Measurements from ENCODE around the gene CORIN. TPM values are rescaled to one million over a fixed set of nuclear protein-coding genes. Genes with fewer than 3 reads are reported as not detected.
A peak's percentile ranks its signal among the peaks of the same experiment; 100 is the strongest.
"Not testable (repeated sequence)": the region's sequence is repeated elsewhere in the genome, so short reads cannot be mapped to it uniquely, and the experiment has no call there.

Gene CORIN
- total RNA-seq, 6 experiments from 2014 or later: 0.12 to 0.44 (median 0.16) TPM; not detected in 1

- no peak overlapping the region for H3K27ac ChIP-seq
- TF ChIP-seq CTCF (IDR thresholded peaks at IDR 0.05): no peak
- TF ChIP-seq POLR2A (IDR thresholded peaks at IDR 0.05): no peak
- ATAC-seq: no peak
- H3K36me3 ChIP-seq: no peaks in the 10 kb centered on the region
- 79% methylated on average over 6 of the region's 6 CpGs for WGBS (ENCODE audit: insufficient coverage, low coverage, low lambda C conversion rate, missing lambda C conversion rate)
- no peaks in the 10 kb centered on the region for H3K4me1 ChIP-seq
- H3K4me3 ChIP-seq: no peak overlapping the region
- intact Hi-C loops (cut with DNase I): no loop called here
- DNase-seq: no peak
- no peaks in the 10 kb centered on the region for H3K27me3 ChIP-seq
- H3K9me3 ChIP-seq: no peaks in the 10 kb centered on the region
Measured at GRCh38 chr4:47763279-47763678, 74.6 kb downstream of the CORIN start.

DNA sequence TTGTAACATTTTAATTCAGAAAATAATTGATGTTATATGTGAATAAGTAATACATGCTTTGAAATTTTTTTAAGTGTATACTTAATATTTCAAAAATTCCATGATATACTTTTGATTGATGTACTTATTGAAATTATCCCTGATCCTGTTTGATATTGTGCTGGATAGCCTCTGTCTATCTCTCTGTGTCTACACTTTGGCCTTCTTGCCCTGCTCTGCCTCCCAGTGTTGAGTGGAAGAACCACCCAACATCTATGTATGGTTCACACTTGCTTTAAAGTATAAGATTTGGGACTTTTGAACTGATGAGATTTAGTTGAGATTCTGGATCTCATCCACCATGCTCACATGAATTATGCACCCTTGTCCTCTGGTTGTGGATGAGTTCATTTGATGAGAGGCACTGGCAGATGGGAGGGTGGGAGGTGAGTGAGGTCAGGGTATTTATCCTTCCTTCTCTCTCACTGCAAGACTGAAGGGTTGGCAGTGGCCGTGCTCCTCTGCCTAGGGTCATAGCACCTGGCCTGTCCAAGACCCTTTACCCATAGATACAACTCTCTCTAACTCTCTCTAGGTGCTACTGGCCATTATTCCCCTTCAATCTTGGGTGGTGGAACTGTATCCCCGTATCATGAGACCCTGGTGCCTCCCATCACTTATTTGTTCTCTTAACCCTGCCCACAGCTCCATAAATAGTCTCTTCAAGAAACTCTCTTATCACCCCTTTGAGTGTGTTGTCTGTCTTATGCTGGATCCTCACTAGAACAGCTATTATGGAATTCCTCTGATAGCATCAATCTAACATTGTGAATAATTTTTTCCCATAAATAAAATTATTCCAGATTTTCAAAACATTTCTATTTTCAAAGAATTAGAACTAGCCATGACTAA, 75.2 kb downstream of the CORIN start:
- H3K9me3 ChIP-seq: no peaks in the 10 kb centered on the region
- intact Hi-C loops (cut with DNase I): no loop called here
- H3K27me3 ChIP-seq: no peaks in the 10 kb centered on the region
- DNase-seq (no peak), ATAC-seq (peak; percentile 47 to 85 (median 66))
- H3K4me1 ChIP-seq: no peaks in the 10 kb centered on the region
- H3K4me3 ChIP-seq: no peak overlapping the region
- 79% methylated on average over 2 of the region's 2 CpGs for WGBS (ENCODE audit: insufficient coverage, low coverage, low lambda C conversion rate, missing lambda C conversion rate)
- no peak overlapping the region for H3K27ac ChIP-seq
- TF ChIP-seq POLR2A (IDR thresholded peaks at IDR 0.05) (no peak), CTCF (IDR thresholded peaks at IDR 0.05) (peak in 3 of 4 donors; percentile 19 to 36 (median 29))
- H3K36me3 ChIP-seq: no peaks in the 10 kb centered on the region

DNA sequence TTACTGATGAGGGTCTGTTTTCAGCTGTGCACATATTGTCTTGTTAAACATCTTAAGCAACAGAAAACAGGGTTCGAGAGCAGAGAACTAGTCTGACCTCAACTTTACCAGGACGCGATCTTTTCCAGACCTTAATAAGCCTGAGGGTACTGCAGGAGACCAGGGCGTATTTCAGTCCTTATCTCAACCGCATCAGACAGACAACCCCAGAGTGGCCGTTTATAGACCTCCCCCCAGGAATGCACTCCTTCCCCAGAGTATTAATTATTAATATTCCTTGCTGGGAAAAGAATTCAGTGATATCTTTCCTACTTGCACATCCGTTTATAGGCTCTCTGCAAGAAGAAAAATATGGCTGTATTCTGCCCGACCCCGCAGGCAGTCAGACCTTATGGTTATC, 84.6 kb downstream of the CORIN start:
- H3K27me3 ChIP-seq; H3K9me3 ChIP-seq; H3K27ac ChIP-seq; H3K36me3 ChIP-seq; H3K4me1 ChIP-seq; ATAC-seq; DNase-seq; intact Hi-C loops (cut with DNase I); H3K4me3 ChIP-seq: not testable (repeated sequence)
- 69% methylated on average over 6 of the region's 9 CpGs for WGBS (ENCODE audit: insufficient coverage, low coverage, low lambda C conversion rate, missing lambda C conversion rate)

GRCh38 chr4:47752214-47752613, 85.7 kb downstream of the CORIN start:
- ATAC-seq: no peak
- DNase-seq: no peak
- TF ChIP-seq CTCF (IDR thresholded peaks at IDR 0.05): no peak
- TF ChIP-seq POLR2A (IDR thresholded peaks at IDR 0.05): no peak
- Histone ChIP-seq H3K4me3 (no peak overlapping the region), H3K9me3 (no peaks in the 10 kb centered on the region), H3K4me1 (no peaks in the 10 kb centered on the region), H3K27ac (no peak overlapping the region), H3K27me3 (no peaks in the 10 kb centered on the region), H3K36me3 (no peaks in the 10 kb centered on the region)
- intact Hi-C loops (cut with DNase I): no loop called here
- 46% methylated on average over 5 of the region's 5 CpGs for WGBS (ENCODE audit: insufficient coverage, low coverage, low lambda C conversion rate, missing lambda C conversion rate)

GRCh38 chr4:47750788-47751187, 87.1 kb downstream of the CORIN start:
- Histone ChIP-seq H3K36me3 (no peaks in the 10 kb centered on the region), H3K9me3 (no peaks in the 10 kb centered on the region), H3K27ac (no peak overlapping the region), H3K4me1 (no peaks in the 10 kb centered on the region), H3K27me3 (no peaks in the 10 kb centered on the region), H3K4me3 (no peak overlapping the region)
- no peak for TF ChIP-seq CTCF (IDR thresholded peaks at IDR 0.05)
- no peak for TF ChIP-seq POLR2A (IDR thresholded peaks at IDR 0.05)
- ATAC-seq (no peak), DNase-seq (no peak)
- intact Hi-C loops (cut with DNase I): no loop called here
- 75% methylated on average over 2 of the region's 2 CpGs for WGBS (ENCODE audit: insufficient coverage, low coverage, low lambda C conversion rate, missing lambda C conversion rate)
